HG02571 (cell line): Measurements from ENCODE around the gene CPB2.

ENCODE experiments used
- ATAC-seq: cut with Tn5 transposase; IDR thresholded peaks from one replicate; pipeline ENCODE4 v1.9.1; 2021; ENCODE audit warnings: mild to moderate bottlenecking, moderate library complexity; ENCODE audit not compliant: unreplicated experiment

The CPB2 gene

GRCh38 chr13:46127358-46128023 is 22.7 kb upstream of the CPB2 start:
- no peak for ATAC-seq

GRCh38 chr13:46126552-46127357 is 21.9 kb upstream of the CPB2 start:
- no peak for ATAC-seq

DNA sequence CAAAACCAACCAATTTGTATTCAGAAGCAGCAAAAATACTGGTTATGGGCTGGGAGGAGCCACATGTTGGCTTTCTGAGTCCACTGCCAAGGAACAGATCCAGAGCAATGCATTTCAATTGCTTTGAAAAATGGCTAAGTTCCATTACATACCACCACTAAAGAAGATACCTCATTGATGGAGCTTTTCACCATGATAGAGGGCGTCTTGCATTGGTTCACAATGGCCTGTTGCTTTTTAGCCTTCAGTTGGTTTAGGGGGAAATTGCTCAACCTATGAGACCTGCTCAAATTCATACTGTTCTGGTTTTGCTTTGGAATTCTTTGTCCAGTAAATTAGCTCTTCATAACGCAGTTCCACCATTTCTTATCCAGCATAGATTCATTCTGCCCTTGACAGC is 21.2 kb upstream of the CPB2 start:
- no peak for ATAC-seq

DNA sequence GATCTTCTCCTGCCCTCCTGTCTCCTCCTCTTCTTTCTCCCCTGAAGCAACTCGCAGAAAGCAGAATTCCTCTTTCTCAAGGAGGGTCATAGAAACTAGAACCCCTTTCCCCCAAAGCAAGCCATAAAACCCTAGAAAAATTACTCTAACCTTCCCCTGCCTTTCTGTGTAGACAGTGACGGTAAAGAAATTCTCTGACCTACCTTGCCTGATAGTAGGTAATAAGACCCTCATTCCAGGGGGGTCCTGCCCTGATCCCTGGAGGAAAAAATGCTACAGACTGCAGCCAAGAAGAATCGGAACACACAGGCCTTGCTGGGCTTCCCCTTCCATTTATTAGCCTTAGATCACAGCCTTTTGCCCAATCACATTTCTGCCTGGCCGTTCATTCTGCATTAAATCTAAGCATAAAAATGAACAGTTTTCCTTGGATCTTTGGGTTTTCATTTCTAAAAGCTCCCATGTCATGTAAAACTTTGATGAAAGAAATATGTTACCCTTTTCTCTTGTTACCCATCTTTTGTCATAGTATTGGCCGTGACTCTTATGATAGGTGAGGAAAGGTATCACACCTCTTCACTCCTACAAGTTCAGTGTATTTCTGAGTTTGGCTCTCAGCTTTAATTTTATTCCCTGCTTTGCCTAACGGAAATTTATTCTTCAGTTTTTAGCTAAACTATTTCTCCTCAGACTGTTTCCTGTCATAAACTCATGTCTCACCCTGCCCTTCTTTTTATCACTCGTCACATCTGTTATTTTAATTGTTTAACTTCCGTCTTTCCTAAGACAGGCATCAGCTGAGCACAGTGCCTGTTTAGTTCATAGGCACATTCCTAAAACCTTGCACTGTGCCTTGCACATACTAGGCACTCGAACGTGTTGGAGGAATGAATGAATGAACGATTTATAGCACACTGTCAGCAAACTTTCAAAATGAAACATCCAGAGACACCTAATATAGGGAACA is 20.4 kb upstream of the CPB2 start:
- no peak for ATAC-seq

- ATAC-seq: no peak
Observed at GRCh38 chr13:46124531-46124966, 19.7 kb upstream of the CPB2 start.

DNA sequence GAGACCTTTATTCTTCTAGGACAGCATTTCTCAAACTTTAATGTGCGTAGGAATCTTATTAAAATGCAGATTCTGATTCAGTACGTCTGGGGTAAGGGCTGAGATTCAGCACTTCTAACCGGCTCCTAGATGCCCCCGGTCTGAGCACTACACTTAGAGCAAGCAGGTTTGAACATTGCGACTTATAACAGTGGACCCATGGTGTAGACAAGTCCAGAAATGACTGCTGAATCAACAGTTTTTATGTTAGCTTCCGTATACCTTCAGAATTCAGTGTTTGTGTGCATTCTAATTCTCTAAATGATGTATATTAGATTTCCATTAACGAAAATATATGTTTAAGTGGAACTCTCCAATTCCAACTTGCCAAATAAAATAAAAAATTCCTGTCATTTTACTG is 17.5 kb upstream of the CPB2 start:
- ATAC-seq: no peak

DNA sequence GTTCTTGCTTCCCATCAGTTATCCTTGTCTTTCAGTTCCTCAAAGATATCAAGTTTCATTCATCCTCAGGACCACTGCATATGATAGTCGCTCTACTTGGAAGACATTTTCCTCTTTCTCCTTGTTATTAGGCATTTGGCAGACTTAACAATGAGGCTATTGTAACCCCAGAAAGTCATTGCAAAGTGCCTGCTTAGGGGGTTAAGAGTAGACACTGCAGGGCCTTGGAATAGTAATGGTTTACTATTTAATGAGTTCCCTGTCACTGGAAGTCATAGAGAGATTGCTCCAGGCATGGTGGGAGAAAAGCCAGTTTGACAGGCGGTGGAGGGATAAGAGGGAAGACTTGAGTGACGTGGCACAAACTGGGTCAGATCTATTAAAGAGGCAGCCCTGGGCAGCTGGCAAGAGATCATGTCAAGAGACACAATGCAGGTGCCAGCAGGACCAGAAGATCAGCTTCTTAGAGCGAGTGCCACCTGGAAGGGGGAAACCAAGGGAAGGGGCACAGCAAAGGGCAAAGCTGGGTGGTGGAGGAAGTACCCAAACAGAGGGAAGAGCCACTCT is 16.8 kb upstream of the CPB2 start:
- ATAC-seq: no peak

GRCh38 chr13:46121033-46121432 is 16.2 kb upstream of the CPB2 start:
- ATAC-seq: no peak

DNA sequence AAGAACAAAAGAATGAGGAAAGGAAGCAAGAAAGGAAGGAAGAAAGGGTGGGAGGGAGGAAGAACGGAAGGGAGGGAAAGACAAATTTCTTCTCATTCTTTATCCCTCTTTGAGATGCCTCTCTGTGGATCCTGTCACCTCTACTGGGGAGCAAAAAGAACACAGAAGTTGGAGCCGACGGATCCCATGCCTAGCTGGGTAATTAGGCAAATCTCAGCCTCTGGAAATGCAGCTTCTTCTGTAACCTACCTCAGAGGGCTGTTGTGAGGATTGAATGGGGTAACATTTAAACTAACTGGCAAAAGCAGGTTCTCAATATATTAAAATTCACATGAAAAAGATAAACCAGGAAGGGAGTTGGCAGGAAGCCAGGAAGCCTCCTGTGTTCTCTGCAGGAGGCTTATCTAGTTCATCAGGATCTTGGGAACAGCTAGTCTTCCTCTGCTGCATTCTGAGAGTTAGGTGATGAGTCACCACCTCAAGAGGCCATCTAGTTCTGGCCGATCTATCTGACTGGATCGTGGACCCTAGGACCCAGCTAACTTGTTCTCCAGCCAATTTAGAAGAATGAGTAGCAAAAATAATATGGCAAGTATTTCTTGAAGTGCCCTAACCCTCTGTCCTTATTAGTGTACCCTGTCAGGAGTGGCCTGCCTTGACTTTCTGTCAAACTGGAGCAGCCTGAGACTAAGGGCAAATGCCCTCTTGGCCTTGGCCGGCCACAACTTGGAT is 15.2 kb upstream of the CPB2 start:
- no peak for ATAC-seq

- no peak for ATAC-seq
Observed at GRCh38 chr13:46116653-46117502, 12.0 kb upstream of the CPB2 start.

GRCh38 chr13:46114613-46115012 is 9.8 kb upstream of the CPB2 start:
- ATAC-seq: no peak

DNA sequence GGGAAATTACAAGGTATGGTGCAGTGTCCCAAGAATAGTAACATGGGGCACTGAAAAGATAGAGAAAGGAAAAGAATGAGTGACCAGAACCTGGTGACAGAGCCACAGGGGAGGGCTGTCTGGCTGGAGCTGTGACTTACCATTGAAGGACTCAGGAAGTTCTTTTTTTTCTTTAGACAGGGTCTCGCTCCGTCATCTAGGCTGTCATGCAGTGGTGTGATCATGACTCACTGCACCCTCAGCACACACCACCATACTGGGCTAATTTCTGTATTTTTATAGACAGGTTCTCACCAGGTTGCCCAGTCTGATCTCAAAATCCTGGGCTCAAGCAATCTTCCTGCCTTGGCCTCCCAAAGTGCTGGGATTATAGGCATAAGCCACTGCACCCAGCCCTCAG is 8.8 kb upstream of the CPB2 start:
- ATAC-seq: no peak

DNA sequence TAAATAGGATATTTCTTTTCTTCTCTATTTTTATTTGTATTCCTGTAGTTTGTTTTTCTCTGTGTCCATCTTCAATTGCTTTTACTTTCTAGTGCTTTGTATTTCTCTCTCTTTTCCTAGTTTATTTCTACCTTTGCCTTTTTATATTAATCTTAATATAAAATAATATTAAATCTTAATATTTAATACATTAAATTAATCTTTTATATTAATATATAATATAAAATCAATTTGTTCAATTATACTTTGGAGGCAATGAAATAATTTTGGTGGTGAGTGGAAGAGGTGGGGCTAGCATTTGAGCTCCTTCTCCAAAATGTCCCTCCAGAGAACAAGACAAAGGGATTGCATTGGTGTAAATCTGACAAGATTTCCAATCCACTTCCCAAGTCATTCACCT is 6.3 kb upstream of the CPB2 start:
- no peak for ATAC-seq

DNA sequence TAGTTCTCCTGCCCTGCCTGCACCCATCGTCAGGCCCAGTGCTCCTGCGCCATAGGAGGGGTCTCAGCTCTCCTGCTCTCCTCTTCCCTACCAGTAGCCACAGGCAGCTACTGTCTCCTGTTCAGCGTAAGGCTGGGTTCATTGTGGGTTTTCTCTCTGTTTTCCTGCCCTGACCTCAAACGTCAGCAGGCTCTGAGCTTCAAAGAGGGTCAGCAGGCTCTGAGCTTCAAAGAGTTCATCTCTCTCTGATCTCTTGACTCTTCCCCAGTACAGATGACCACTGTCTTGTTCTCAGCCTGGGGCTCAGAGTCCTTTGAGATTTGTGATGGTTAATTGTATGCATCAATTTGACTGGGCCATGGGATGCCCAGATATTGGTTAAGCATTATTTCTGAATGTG is 4.6 kb upstream of the CPB2 start:
- no peak for ATAC-seq

DNA sequence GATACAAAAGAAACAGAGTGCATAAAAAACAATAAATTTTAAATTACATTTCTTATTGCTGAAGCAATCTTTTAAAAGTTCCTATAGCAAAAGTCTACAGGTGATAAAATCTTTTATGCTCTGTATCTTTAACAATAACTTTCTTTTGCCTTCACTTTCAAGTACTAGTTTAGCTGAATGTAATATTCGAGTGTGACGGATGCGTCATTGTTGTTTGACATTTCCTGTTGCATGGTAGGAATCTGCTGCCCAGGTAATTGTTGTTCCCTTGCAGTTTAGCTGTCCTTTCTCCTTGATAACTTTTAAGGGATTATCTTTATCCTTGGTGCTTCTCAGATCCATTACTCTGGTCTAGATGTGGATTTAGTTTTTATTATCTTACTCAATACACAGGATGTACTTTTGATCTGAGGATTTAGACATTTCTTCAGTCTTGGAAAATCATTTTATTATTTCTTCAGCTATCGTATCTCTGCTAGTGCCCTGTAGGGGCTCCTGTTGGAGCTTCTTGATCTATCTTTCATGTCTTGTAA is 2.1 kb upstream of the CPB2 start:
- no peak for ATAC-seq

GRCh38 chr13:46103037-46103436 is 1.8 kb downstream of the CPB2 start:
- ATAC-seq: no peak

DNA sequence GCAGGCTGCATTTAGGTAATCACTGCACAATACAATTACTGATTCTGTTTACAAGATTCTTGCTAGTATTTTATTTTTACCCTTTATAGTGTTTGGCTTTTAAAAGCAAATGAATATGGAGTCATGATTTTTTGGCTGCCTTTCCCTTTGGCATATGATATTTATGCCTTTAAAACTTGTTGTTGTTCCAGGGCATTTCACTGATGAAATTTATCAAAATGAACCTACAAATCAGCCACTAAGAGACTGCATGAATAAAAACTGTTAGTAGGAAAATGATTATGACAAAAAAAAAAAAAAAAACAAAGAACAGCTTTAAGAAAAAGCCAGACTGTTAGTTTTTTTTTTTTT is 2.6 kb downstream of the CPB2 start:
- ATAC-seq: no peak

GRCh38 chr13:46101484-46102254 is 3.2 kb downstream of the CPB2 start:
- no peak for ATAC-seq

- no peak for ATAC-seq
Observed at GRCh38 chr13:46101002-46101401, 3.8 kb downstream of the CPB2 start.
